Calu3 (cell line): ENCODE measurements around the gene FOXC2. TPM values are rescaled to one million over a fixed set of nuclear protein-coding genes. Genes with fewer than 3 reads are reported as not detected.

ENCODE experiments used
- BruUV-seq: library from RNA; stranded (reverse); fragments of 400-500 nt; replicated peaks from 2 replicates; lab custom pipeline; 2021; lab: Mats Ljungman, UMichigan
- CTCF ChIA-PET: fragments of 300-600 bp; sonication (Branson Sonifier 250); formaldehyde crosslinking; loops from one replicate; lab custom pipeline; 2022; ENCODE audit warnings: antibody characterized with exemption; lab: Charles Lee
- DNase-seq: peaks from one replicate; pipeline ENCODE4 v3.0.0; 2022
- H3K27ac Mint-ChIP-seq: one replicate; pipeline ENCODE4 v1.8.0; 2022; ENCODE audit warnings: mixed read lengths; ENCODE audit not compliant: unreplicated experiment
- H3K27me3 Mint-ChIP-seq: one replicate; pipeline ENCODE4 v1.8.0; 2022; ENCODE audit warnings: mixed read lengths; ENCODE audit not compliant: unreplicated experiment
- H3K36me3 Mint-ChIP-seq: one replicate; pipeline ENCODE4 v1.8.0; 2022; ENCODE audit warnings: mild to moderate bottlenecking, moderate library complexity, mixed read lengths; ENCODE audit not compliant: insufficient read depth, unreplicated experiment
- H3K4me1 Mint-ChIP-seq: one replicate; pipeline ENCODE4 v1.8.0; 2022; ENCODE audit warnings: mild to moderate bottlenecking, low read depth, mixed read lengths; ENCODE audit not compliant: unreplicated experiment
- H3K4me3 Mint-ChIP-seq: one replicate; pipeline ENCODE4 v1.8.0; 2022; ENCODE audit warnings: mild to moderate bottlenecking, low read depth, moderate library complexity, mixed read lengths; ENCODE audit not compliant: unreplicated experiment
- H3K9me3 Mint-ChIP-seq: one replicate; pipeline ENCODE4 v1.8.0; 2022; ENCODE audit warnings: low read depth, mixed read lengths; ENCODE audit not compliant: unreplicated experiment
- CTCF ChIP-seq: fragments of 200-600 bp; IDR thresholded peaks from one replicate; pipeline ENCODE4 v1.8.0; 2022; ENCODE audit warnings: antibody characterized with exemption; ENCODE audit not compliant: unreplicated experiment
- intact Hi-C: fragments of 100-400 bp; cut with micrococcal nuclease; formaldehyde crosslinking; loops from one replicate; pipeline ENCODE4 v1.10.0; 2022; ENCODE audit not compliant: unreplicated experiment
- total RNA-seq: library from RNA; stranded (reverse); gene quantifications from 2 replicates; pipeline ENCODE4 v1.2.3, GENCODE V29; 2022

FOXC2 gene
- total RNA-seq, 1 experiment from 2014 or later = 10.9 TPM

- intact Hi-C loops = no loop called here
- BruUV-seq = no TSS peak
- Mint-ChIP-seq H3K27ac (no peak overlapping the region), H3K9me3 (peaks cover under 1% of the 10 kb centered on the region), H3K27me3 (no peaks in the 10 kb centered on the region), H3K36me3 (peaks cover 15% of the 10 kb centered on the region), H3K4me3 (no peak overlapping the region), H3K4me1 (no peaks in the 10 kb centered on the region)
- no peak for TF ChIP-seq CTCF
- CTCF ChIA-PET = no interaction called here
- DNase-seq = no peak
Observed at GRCh38 chr16:86534779-86535615, 31.6 kb upstream of the FOXC2 start.

GRCh38 chr16:86536621-86537020, 30.0 kb upstream of the FOXC2 start:
- CTCF ChIA-PET = no interaction called here
- TF ChIP-seq CTCF = no peak
- Mint-ChIP-seq H3K4me3 (no peak overlapping the region), H3K27ac (no peak overlapping the region), H3K4me1 (no peaks in the 10 kb centered on the region), H3K36me3 (peaks cover 28% of the 10 kb centered on the region), H3K27me3 (no peaks in the 10 kb centered on the region), H3K9me3 (no peaks in the 10 kb centered on the region)
- no peak for DNase-seq
- intact Hi-C loops = no loop called here
- no TSS peak for BruUV-seq

GRCh38 chr16:86537486-86537885, 29.1 kb upstream of the FOXC2 start:
- no peaks in the 10 kb centered on the region for H3K27me3 Mint-ChIP-seq
- H3K4me3 Mint-ChIP-seq = no peak overlapping the region
- intact Hi-C loops = no loop called here
- H3K9me3 Mint-ChIP-seq = no peaks in the 10 kb centered on the region
- BruUV-seq = no TSS peak
- no peak overlapping the region for H3K27ac Mint-ChIP-seq
- H3K4me1 Mint-ChIP-seq = no peaks in the 10 kb centered on the region
- no peak for DNase-seq
- H3K36me3 Mint-ChIP-seq = peaks cover 28% of the 10 kb centered on the region
- CTCF ChIA-PET = no interaction called here
- TF ChIP-seq CTCF = no peak

- CTCF ChIA-PET = no interaction called here
- no peak for DNase-seq
- TF ChIP-seq CTCF = no peak
- no peaks in the 10 kb centered on the region for H3K9me3 Mint-ChIP-seq
- H3K4me3 Mint-ChIP-seq = no peak overlapping the region
- no peak overlapping the region for H3K27ac Mint-ChIP-seq
- H3K27me3 Mint-ChIP-seq = no peaks in the 10 kb centered on the region
- H3K4me1 Mint-ChIP-seq = no peaks in the 10 kb centered on the region
- no TSS peak for BruUV-seq
- intact Hi-C loops = no loop called here
- peaks cover 31% of the 10 kb centered on the region for H3K36me3 Mint-ChIP-seq
Observed at GRCh38 chr16:86538196-86538780, 28.3 kb upstream of the FOXC2 start.
